Limb (tissue), 2 donors: ENCODE data around the gene NTNG1.
"Not testable (repeated sequence)": the region's sequence is repeated elsewhere in the genome, so short reads cannot be mapped to it uniquely, and the experiment has no call there.

Experiments used
- DNase-seq, 2 donors: peaks; one replicate each; pipeline ENCODE4 v3.0.0-alpha.2; 2016; ENCODE audit errors: extremely low spot score in 2 of 2

NTNG1 gene

GRCh38 chr1:107140703-107141490, at the start of gene NTNG1:
NTNG1 (plus strand) TSS chr1:107141039.
- peak in 1 of 2 donors; percentile 57 for DNase-seq

GRCh38 chr1:107091418-107091817, 49.4 kb upstream of the NTNG1 start:
- DNase-seq = no peak

- DNase-seq = not testable (repeated sequence)
These were observed 47.4 kb upstream of the NTNG1 start for GRCh38 chr1:107093395-107093794.

- no peak for DNase-seq
These were observed 45.2 kb upstream of the NTNG1 start for GRCh38 chr1:107095647-107096046.

- DNase-seq = no peak
These were observed 44.1 kb upstream of the NTNG1 start for GRCh38 chr1:107096690-107097089.

GRCh38 chr1:107098961-107099360, 41.9 kb upstream of the NTNG1 start:
- no peak for DNase-seq

- peak in 1 of 2 donors; percentile 55 for DNase-seq
These were observed 40.4 kb upstream of the NTNG1 start for GRCh38 chr1:107100331-107100984.

- no peak for DNase-seq
These were observed 34.9 kb upstream of the NTNG1 start for GRCh38 chr1:107105914-107106313.

GRCh38 chr1:107110326-107110725, 30.5 kb upstream of the NTNG1 start:
- DNase-seq = peak in 1 of 2 donors; percentile 35

- DNase-seq = peak in 1 of 2 donors; percentile 40
These were observed 24.5 kb upstream of the NTNG1 start for GRCh38 chr1:107116306-107116790.

- DNase-seq = no peak
These were observed 18.6 kb upstream of the NTNG1 start for GRCh38 chr1:107122225-107122624.

- DNase-seq = no peak
These were observed 17.1 kb upstream of the NTNG1 start for GRCh38 chr1:107123741-107124140.

GRCh38 chr1:107124694-107125093, 16.1 kb upstream of the NTNG1 start:
- no peak for DNase-seq

- no peak for DNase-seq
These were observed 8.6 kb upstream of the NTNG1 start for GRCh38 chr1:107132195-107132594.

GRCh38 chr1:107132780-107133179, 8.1 kb upstream of the NTNG1 start:
- DNase-seq = no peak

- DNase-seq = peak; percentile 40 to 56
These were observed 5.4 kb upstream of the NTNG1 start for GRCh38 chr1:107135463-107135862.

GRCh38 chr1:107138166-107138565, 2.7 kb upstream of the NTNG1 start:
- DNase-seq = no peak

GRCh38 chr1:107138767-107139445, 1.9 kb upstream of the NTNG1 start:
- no peak for DNase-seq

- peak; percentile 55 to 77 for DNase-seq
These were observed 771 bp upstream of the NTNG1 start for GRCh38 chr1:107139833-107140702.

GRCh38 chr1:107141491-107142126, 770 bp downstream of the NTNG1 start:
- DNase-seq = peak in 1 of 2 donors; percentile 60

GRCh38 chr1:107142140-107142542, 1.3 kb downstream of the NTNG1 start:
- DNase-seq = peak; percentile 32 to 71
